GM23338 (cell line): ENCODE data around the gene RHOG. TPM values are rescaled to one million over a fixed set of nuclear protein-coding genes. Genes with fewer than 3 reads are reported as not detected.

Experiments
- ATAC-seq: fragments of 200-7000 bp; cut with Tn5 transposase; 3 replicates; pipeline ENCODE4 v1.9.1; 2020
- DNase-seq: peaks from one replicate; pipeline ENCODE4 v3.0.0-alpha.2; 2015; ENCODE audit warnings: low spot score
- H2AFZ ChIP-seq: fragments of 200-600 bp; sonication (generic); 2 replicates; pipeline ENCODE4 v1.8.0; 2016; ENCODE audit warnings: antibody characterized with exemption, mild to moderate bottlenecking, moderate library complexity
- H3F3A ChIP-seq: fragments of 200-600 bp; sonication (generic); replicated peaks from 2 replicates; pipeline ENCODE4 v1.8.0; 2017; ENCODE audit warnings: antibody characterized with exemption, mixed run types, low read depth
- H3K27ac ChIP-seq: fragments of 200-600 bp; sonication (generic); 2 replicates; pipeline ENCODE4 v1.6.1; 2016; ENCODE audit warnings: low read depth
- H3K27me3 ChIP-seq: fragments of 200-600 bp; sonication (generic); 2 replicates; pipeline ENCODE4 v1.8.0; 2016; ENCODE audit warnings: mild to moderate bottlenecking, mixed run types, moderate library complexity; ENCODE audit not compliant: insufficient read depth
- H3K36me3 ChIP-seq: fragments of 200-600 bp; sonication (generic); 2 replicates; pipeline ENCODE4 v1.8.0; 2016; ENCODE audit warnings: mild to moderate bottlenecking; ENCODE audit not compliant: insufficient read depth
- H3K4me1 ChIP-seq: fragments of 200-600 bp; sonication (generic); 2 replicates; pipeline ENCODE4 v1.8.0; 2016; ENCODE audit warnings: mild to moderate bottlenecking, moderate library complexity; ENCODE audit not compliant: insufficient read depth
- H3K4me2 ChIP-seq: fragments of 200-600 bp; sonication (generic); 2 replicates; pipeline ENCODE4 v1.7.1; 2017; ENCODE audit warnings: mixed run types
- H3K4me3 ChIP-seq: fragments of 200-600 bp; sonication (generic); 2 replicates; pipeline ENCODE4 v1.6.1; 2016; ENCODE audit warnings: mixed run types
- H3K79me2 ChIP-seq: fragments of 200-600 bp; sonication (generic); replicated peaks from 2 replicates; pipeline ENCODE4 v1.8.0; 2017; ENCODE audit warnings: mild to moderate bottlenecking; ENCODE audit not compliant: insufficient read depth
- H3K9me2 ChIP-seq: fragments of 200-600 bp; sonication (generic); 2 replicates; pipeline ENCODE4 v1.8.0; 2017; ENCODE audit not compliant: insufficient read depth
- H4K20me1 ChIP-seq: fragments of 200-600 bp; sonication (generic); replicated peaks from 2 replicates; pipeline ENCODE4 v1.8.0; 2017; ENCODE audit warnings: mild to moderate bottlenecking; ENCODE audit not compliant: insufficient read depth
- H3K27ac Mint-ChIP-seq: 2 replicates; pipeline ENCODE4 v1.8.0; 2020; ENCODE audit warnings: inconsistent platforms, mild to moderate bottlenecking, moderate library complexity, mixed read lengths
- H3K27me3 Mint-ChIP-seq: 3 replicates; pipeline ENCODE4 v1.8.0; 2022; ENCODE audit warnings: low read depth, mild to moderate bottlenecking, moderate library complexity, mixed read lengths, inconsistent platforms; ENCODE audit not compliant: insufficient read depth, poor library complexity
- H3K36me3 Mint-ChIP-seq: 3 replicates; pipeline ENCODE4 v1.8.0; 2021; ENCODE audit warnings: low read depth, mild to moderate bottlenecking, inconsistent platforms, moderate library complexity, mixed read lengths
- H3K4me1 Mint-ChIP-seq: 3 replicates; pipeline ENCODE4 v1.8.0; 2020; ENCODE audit warnings: mild to moderate bottlenecking, inconsistent platforms, mixed read lengths
- H3K4me3 Mint-ChIP-seq: 3 replicates; pipeline ENCODE4 v1.8.0; 2021; ENCODE audit warnings: moderate library complexity, mild to moderate bottlenecking, inconsistent platforms, mixed read lengths
- H3K9me3 Mint-ChIP-seq: 3 replicates; pipeline ENCODE4 v1.8.0; 2020; ENCODE audit warnings: moderate library complexity, mild to moderate bottlenecking, inconsistent platforms, mixed read lengths
- CREB1 ChIP-seq: fragments of 250-450 bp; sonication (Bioruptor Pico); IDR thresholded peaks from 2 replicates; pipeline ENCODE4 v1.5.0; 2020; ENCODE audit warnings: low read depth, mild to moderate bottlenecking, moderate library complexity
- EZH2 ChIP-seq: fragments of 200-600 bp; sonication (generic); IDR thresholded peaks from one replicate; pipeline ENCODE4 v1.8.0; 2017; ENCODE audit warnings: antibody characterized with exemption, mild to moderate bottlenecking, low read depth; ENCODE audit not compliant: unreplicated experiment
- EZH2phosphoT487 ChIP-seq: fragments of 200-600 bp; sonication (generic); IDR thresholded peaks from one replicate; pipeline ENCODE4 v1.8.1; 2018; ENCODE audit warnings: antibody characterized with exemption; ENCODE audit not compliant: unreplicated experiment
- JUNB ChIP-seq: IDR thresholded peaks from one replicate; pipeline ENCODE4 v1.6.1; 2016; ENCODE audit warnings: antibody characterized with exemption; ENCODE audit not compliant: unreplicated experiment
- NANOG ChIP-seq: IDR thresholded peaks from 2 replicates; pipeline ENCODE4 v1.6.1; 2016; ENCODE audit warnings: antibody characterized with exemption, borderline replicate concordance
- POLR2AphosphoS5 ChIP-seq: IDR thresholded peaks from 2 replicates; pipeline ENCODE4 v1.6.1; 2016; ENCODE audit warnings: antibody characterized with exemption, low read depth
- STAT1 ChIP-seq: IDR thresholded peaks from one replicate; pipeline ENCODE4 v1.6.1; 2016; ENCODE audit warnings: antibody characterized with exemption; ENCODE audit not compliant: unreplicated experiment
- ZNF114 ChIP-seq: fragments of 250-450 bp; sonication (Bioruptor Pico); IDR thresholded peaks from 2 replicates; pipeline ENCODE4 v1.5.0; 2020; ENCODE audit warnings: mild to moderate bottlenecking, moderate library complexity
- ZNF331 ChIP-seq: fragments of 250-450 bp; sonication (Bioruptor Pico); IDR thresholded peaks from 2 replicates; pipeline ENCODE4 v1.5.0; 2020; ENCODE audit warnings: low read depth, mild to moderate bottlenecking, moderate library complexity
- polyA plus RNA-seq: library from polyadenylated mRNA; unstranded; fragments of >200 nt; fragmentation: Nextera tagmentation; extraction: Ambion mirVana; gene quantifications from 2 replicates; pipeline ENCODE4 v1.2.1, GENCODE V29; 2016
- total RNA-seq: library from RNA; depleted of rRNA; stranded (reverse); fragments of >200 nt; shearing (Covaris generic); gene quantifications from 2 replicates; pipeline ENCODE4 v1.2.3, GENCODE V29; 2014
- TF ChIP-seq, protein P1 (sequence below): IDR thresholded peaks from one replicate; pipeline ENCODE4 v1.6.1; 2018; ENCODE audit warnings: antibody characterized with exemption; ENCODE audit not compliant: unreplicated experiment
- TF ChIP-seq, protein P2 (sequence below): IDR thresholded peaks from 2 replicates; pipeline ENCODE4 v1.6.1; 2016; ENCODE audit warnings: antibody characterized with exemption
- TF ChIP-seq, protein P3 (sequence below), 2 experiments: fragments of 200-600 bp in 1 of 2; sonication (generic) in 1 of 2; conservative IDR thresholded peaks; 2 replicates each; pipeline versions ENCODE4 v1.5.1 to v1.6.1; 2016 to 2017; ENCODE audit warnings: antibody characterized with exemption in 2 of 2, low read depth in 2 of 2, mild to moderate bottlenecking in 2 of 2, moderate library complexity in 1 of 2

The RHOG gene
- total and polyA plus RNA-seq, 2 experiments from 2014 or later, result 26.3 to 38.6 TPM

GRCh38 chr11:3831378-3832239 is 9.2 kb downstream of the RHOG start:
- no peaks in the 10 kb centered on the region; the same call in 1 of the 2 replicates for H3K36me3 ChIP-seq
- H3F3A ChIP-seq, result 0 out of 2 replicates have a peak, but pooled peaks cover 3% of the 10 kb centered on the region
- H3K27me3 ChIP-seq, result no peaks in the 10 kb centered on the region
- H3K9me3 Mint-ChIP-seq, result no peaks in the 10 kb centered on the region
- DNase-seq, result no peak
- H2AFZ ChIP-seq, result no peak overlapping the region
- H3K27ac Mint-ChIP-seq, result no peak overlapping the region
- H4K20me1 ChIP-seq, result peaks cover 36% of the 10 kb centered on the region
- H3K9me2 ChIP-seq, result no peaks in the 10 kb centered on the region
- H3K4me3 Mint-ChIP-seq, result no peak overlapping the region
- no peak for ATAC-seq
- H3K4me2 ChIP-seq, result no peak overlapping the region
- H3K79me2 ChIP-seq, result peaks cover 44% of the 10 kb centered on the region
- peaks cover 14% of the 10 kb centered on the region for H3K27me3 Mint-ChIP-seq
- H3K4me3 ChIP-seq, result no peak overlapping the region
- H3K36me3 Mint-ChIP-seq, result peaks cover 45% of the 10 kb centered on the region
- peaks cover 39% of the 10 kb centered on the region for H3K4me1 Mint-ChIP-seq
- H3K27ac ChIP-seq, result no peak overlapping the region
- no peak for TF ChIP-seq ZNF114 (CRISPR knock-in tag)
- H3K4me1 ChIP-seq, result peaks cover 29% of the 10 kb centered on the region

DNA sequence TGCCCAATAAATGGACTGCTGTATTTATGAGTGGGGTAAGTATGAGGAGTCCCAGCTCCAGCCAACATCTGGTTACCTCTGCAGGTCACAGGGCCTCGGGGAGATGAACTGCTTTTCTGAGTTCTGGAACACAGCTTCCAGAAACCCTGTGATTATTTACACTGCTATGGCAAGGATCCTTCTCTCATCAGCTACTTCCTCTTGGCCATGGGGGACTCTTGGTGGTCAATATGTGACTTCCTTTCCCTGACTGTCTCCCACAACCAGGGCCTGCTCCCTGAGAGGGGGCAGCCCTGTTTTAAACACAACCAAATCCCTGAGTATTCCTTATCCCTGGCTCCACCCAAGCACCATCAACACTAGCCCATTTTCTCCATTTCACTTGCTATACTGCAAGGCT is 10.0 kb downstream of the RHOG start:
- Histone ChIP-seq H3K27me3 (no peaks in the 10 kb centered on the region), H2AFZ (no peak overlapping the region), H3K4me3 (no peak overlapping the region), H4K20me1 (peaks cover 35% of the 10 kb centered on the region), H3K36me3 (no peaks in the 10 kb centered on the region; the same call in 1 of the 2 replicates), H3K9me2 (no peaks in the 10 kb centered on the region), H3K4me1 (peaks cover 38% of the 10 kb centered on the region), H3K79me2 (peaks cover 38% of the 10 kb centered on the region), H3K4me2 (no peak overlapping the region), H3F3A (0 out of 2 replicates have a peak, but pooled peaks cover 3% of the 10 kb centered on the region), H3K27ac (no peak overlapping the region)
- no peak for TF ChIP-seq NANOG
- TF ChIP-seq ZNF331 (CRISPR knock-in tag), result no peak
- H3K36me3 Mint-ChIP-seq, result peaks cover 53% of the 10 kb centered on the region
- H3K27ac Mint-ChIP-seq, result no peak overlapping the region
- peaks cover 47% of the 10 kb centered on the region for H3K4me1 Mint-ChIP-seq
- H3K4me3 Mint-ChIP-seq, result no peak overlapping the region
- DNase-seq (no peak), ATAC-seq (no peak)
- H3K9me3 Mint-ChIP-seq, result no peaks in the 10 kb centered on the region
- H3K27me3 Mint-ChIP-seq, result peaks cover 16% of the 10 kb centered on the region

- Histone ChIP-seq H3K4me1 (peaks cover 38% of the 10 kb centered on the region), H4K20me1 (peaks cover 34% of the 10 kb centered on the region), H3K9me2 (no peaks in the 10 kb centered on the region), H3F3A (0 out of 2 replicates have a peak, but pooled peaks cover 3% of the 10 kb centered on the region), H3K79me2 (peaks cover 31% of the 10 kb centered on the region), H3K4me3 (no peak overlapping the region), H3K27me3 (no peaks in the 10 kb centered on the region), H3K36me3 (no peaks in the 10 kb centered on the region; the same call in 1 of the 2 replicates), H3K4me2 (no peak overlapping the region), H3K27ac (no peak overlapping the region), H2AFZ (no peak overlapping the region)
- no peaks in the 10 kb centered on the region for H3K9me3 Mint-ChIP-seq
- H3K4me3 Mint-ChIP-seq, result no peak overlapping the region
- H3K4me1 Mint-ChIP-seq, result peaks cover 47% of the 10 kb centered on the region
- H3K27me3 Mint-ChIP-seq, result peaks cover 16% of the 10 kb centered on the region
- H3K36me3 Mint-ChIP-seq, result peaks cover 54% of the 10 kb centered on the region
- ATAC-seq (no peak), DNase-seq (no peak)
- H3K27ac Mint-ChIP-seq, result no peak overlapping the region
- TF ChIP-seq STAT1 (no peak), EZH2 (no peak), EZH2phosphoT487 (no peak), CREB1 (no peak), NANOG (no peak), POLR2AphosphoS5 (no peak), JUNB (no peak), ZNF331 (CRISPR knock-in tag) (no peak)
- TF ChIP-seq, protein P1, sequence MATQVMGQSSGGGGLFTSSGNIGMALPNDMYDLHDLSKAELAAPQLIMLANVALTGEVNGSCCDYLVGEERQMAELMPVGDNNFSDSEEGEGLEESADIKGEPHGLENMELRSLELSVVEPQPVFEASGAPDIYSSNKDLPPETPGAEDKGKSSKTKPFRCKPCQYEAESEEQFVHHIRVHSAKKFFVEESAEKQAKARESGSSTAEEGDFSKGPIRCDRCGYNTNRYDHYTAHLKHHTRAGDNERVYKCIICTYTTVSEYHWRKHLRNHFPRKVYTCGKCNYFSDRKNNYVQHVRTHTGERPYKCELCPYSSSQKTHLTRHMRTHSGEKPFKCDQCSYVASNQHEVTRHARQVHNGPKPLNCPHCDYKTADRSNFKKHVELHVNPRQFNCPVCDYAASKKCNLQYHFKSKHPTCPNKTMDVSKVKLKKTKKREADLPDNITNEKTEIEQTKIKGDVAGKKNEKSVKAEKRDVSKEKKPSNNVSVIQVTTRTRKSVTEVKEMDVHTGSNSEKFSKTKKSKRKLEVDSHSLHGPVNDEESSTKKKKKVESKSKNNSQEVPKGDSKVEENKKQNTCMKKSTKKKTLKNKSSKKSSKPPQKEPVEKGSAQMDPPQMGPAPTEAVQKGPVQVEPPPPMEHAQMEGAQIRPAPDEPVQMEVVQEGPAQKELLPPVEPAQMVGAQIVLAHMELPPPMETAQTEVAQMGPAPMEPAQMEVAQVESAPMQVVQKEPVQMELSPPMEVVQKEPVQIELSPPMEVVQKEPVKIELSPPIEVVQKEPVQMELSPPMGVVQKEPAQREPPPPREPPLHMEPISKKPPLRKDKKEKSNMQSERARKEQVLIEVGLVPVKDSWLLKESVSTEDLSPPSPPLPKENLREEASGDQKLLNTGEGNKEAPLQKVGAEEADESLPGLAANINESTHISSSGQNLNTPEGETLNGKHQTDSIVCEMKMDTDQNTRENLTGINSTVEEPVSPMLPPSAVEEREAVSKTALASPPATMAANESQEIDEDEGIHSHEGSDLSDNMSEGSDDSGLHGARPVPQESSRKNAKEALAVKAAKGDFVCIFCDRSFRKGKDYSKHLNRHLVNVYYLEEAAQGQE, result no peak
- TF ChIP-seq, protein P2, sequence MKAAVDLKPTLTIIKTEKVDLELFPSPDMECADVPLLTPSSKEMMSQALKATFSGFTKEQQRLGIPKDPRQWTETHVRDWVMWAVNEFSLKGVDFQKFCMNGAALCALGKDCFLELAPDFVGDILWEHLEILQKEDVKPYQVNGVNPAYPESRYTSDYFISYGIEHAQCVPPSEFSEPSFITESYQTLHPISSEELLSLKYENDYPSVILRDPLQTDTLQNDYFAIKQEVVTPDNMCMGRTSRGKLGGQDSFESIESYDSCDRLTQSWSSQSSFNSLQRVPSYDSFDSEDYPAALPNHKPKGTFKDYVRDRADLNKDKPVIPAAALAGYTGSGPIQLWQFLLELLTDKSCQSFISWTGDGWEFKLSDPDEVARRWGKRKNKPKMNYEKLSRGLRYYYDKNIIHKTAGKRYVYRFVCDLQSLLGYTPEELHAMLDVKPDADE, result no peak
- TF ChIP-seq, protein P3, sequence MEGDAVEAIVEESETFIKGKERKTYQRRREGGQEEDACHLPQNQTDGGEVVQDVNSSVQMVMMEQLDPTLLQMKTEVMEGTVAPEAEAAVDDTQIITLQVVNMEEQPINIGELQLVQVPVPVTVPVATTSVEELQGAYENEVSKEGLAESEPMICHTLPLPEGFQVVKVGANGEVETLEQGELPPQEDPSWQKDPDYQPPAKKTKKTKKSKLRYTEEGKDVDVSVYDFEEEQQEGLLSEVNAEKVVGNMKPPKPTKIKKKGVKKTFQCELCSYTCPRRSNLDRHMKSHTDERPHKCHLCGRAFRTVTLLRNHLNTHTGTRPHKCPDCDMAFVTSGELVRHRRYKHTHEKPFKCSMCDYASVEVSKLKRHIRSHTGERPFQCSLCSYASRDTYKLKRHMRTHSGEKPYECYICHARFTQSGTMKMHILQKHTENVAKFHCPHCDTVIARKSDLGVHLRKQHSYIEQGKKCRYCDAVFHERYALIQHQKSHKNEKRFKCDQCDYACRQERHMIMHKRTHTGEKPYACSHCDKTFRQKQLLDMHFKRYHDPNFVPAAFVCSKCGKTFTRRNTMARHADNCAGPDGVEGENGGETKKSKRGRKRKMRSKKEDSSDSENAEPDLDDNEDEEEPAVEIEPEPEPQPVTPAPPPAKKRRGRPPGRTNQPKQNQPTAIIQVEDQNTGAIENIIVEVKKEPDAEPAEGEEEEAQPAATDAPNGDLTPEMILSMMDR (conservative IDR thresholded peaks at IDR 0.05; ENCODE audit: low read depth in 2 of 2), result no peak
These were observed 10.7 kb downstream of the RHOG start for GRCh38 chr11:3830088-3830487.
